ENCODE measurements around the gene TSC1.

TSC1 gene

DNA sequence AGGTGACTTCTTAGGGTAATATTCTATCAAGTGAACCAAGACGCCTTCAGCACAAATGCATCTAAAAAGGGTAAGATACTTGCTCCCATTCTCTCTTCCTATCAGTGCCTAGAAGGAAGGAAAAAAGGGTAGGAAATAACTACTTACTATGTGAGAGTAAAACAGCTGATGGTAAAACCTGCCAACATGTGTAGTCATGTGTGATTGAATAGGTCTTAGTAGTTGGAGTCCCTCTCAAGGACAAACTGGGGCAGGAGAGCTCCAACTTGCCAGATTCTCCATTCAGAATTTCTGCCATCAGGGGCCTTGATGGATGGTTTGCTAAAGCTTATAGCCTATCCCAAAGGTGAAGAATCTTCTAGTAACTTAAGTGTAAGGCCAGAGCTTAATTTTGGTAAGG, 5.2 kb downstream of the TSC1 start:
- Mint-ChIP-seq H3K4me1 (ENCODE audit: low read depth in 2 of 2) (peaks cover 12 to 22% of the 10 kb centered on the region in 2 donors), H3K4me3 (no peak overlapping the region), H3K9me3 (no peaks in the 10 kb centered on the region), H3K27ac (no peak overlapping the region), H3K36me3 (ENCODE audit: insufficient read depth) (peaks cover under 1% of the 10 kb centered on the region), H3K27me3 (no peaks in the 10 kb centered on the region)
- ATAC-seq (replicated peaks) (no peak), DNase-seq (no peak)

DNA sequence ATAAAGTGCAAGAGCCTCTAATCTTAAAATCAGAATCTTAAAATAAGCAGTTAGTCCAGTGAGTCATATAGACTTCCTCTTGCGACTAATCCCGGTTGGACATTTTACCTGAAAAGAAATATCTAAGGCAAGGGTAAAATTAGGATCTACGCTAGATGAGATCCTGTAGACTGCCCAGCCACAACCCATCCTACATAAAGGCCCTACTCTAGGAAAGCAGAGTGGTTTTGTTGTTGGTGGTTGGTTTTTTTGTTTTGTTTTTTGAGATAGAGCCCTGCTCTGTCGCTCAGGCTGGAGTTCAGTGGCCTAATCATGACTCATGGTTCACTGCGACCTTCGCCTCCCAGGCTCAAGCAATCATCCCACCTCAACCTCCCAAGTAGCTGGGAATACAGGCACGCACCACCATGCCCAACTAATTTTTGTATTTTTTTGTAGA, 6.9 kb downstream of the TSC1 start:
- Mint-ChIP-seq H3K27ac (no peak overlapping the region), H3K27me3 (no peaks in the 10 kb centered on the region)
- no peak for ATAC-seq (replicated peaks)

DNA sequence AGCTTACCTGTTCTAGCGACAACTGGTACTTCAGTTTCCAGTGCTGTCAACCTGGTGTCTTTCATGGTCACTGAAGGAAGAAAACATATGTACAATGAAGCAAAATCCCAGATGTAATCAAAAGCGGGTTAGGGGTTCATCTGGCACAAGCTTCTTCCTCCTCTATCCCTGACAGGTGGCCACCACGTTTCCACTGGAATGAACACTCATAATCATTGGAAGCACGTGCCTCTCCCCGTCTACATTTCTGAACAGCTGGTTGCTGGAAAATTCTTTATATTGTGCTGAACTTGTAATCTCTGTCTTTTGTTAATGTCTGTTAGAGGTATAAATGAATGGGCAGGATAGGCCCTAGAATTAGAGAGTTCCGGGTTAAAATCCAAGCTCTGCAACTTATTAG, 9.4 kb downstream of the TSC1 start:
- DNase-seq (no peak), ATAC-seq (replicated peaks) (no peak)
- H3K9me3 Mint-ChIP-seq: no peaks in the 10 kb centered on the region
- H3K36me3 Mint-ChIP-seq (ENCODE audit: insufficient read depth): peaks cover 4% of the 10 kb centered on the region
- H3K4me3 Mint-ChIP-seq: no peak overlapping the region
- no peaks in the 10 kb centered on the region for H3K27me3 Mint-ChIP-seq
- no peak overlapping the region for H3K27ac Mint-ChIP-seq
- peaks cover 12 to 19% of the 10 kb centered on the region in 2 donors for H3K4me1 Mint-ChIP-seq (ENCODE audit: low read depth in 2 of 2)

More for the DNA sequence above, 6.9 kb downstream of the TSC1 start:
- Mint-ChIP-seq H3K4me1 (ENCODE audit: low read depth in 2 of 2) (peaks cover 8 to 16% of the 10 kb centered on the region in 2 donors), H3K9me3 (no peaks in the 10 kb centered on the region), H3K4me3 (no peak overlapping the region), H3K36me3 (ENCODE audit: insufficient read depth) (no peaks in the 10 kb centered on the region)
- DNase-seq: no peak

DNA sequence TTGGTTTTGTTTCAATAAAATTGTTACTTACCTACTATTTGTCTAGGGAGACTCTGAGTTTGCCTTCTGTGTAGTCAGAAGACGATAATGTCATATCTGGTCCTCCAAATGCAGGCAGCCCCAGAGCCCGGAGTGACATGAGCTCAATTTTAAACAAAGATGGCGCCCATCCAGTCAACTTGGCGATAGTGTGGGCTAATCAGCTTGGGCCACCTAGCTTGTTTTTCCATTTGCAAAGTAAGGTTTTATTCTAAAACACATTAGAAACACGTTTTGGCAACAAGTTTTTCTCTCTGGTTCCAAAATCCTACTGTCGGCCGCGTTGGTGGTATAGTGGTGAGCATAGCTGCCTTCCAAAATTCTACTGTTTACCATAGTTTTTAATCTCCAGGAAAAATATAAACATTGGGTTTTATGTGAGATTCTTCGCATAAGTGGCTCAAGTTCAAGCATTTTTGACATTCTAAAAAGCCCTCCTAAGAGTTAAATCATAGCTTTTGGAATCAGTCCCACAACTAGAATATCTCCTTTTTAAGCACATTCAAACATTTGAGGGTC, 13.2 kb downstream of the TSC1 start:
- Mint-ChIP-seq H3K36me3 (ENCODE audit: insufficient read depth) (peaks cover 28% of the 10 kb centered on the region), H3K27me3 (no peaks in the 10 kb centered on the region), H3K27ac (no peak overlapping the region), H3K9me3 (no peaks in the 10 kb centered on the region), H3K4me1 (ENCODE audit: low read depth in 2 of 2) (peaks cover 11 to 12% of the 10 kb centered on the region in 2 donors), H3K4me3 (no peak overlapping the region)
- DNase-seq (no peak), ATAC-seq (replicated peaks) (no peak)

DNA sequence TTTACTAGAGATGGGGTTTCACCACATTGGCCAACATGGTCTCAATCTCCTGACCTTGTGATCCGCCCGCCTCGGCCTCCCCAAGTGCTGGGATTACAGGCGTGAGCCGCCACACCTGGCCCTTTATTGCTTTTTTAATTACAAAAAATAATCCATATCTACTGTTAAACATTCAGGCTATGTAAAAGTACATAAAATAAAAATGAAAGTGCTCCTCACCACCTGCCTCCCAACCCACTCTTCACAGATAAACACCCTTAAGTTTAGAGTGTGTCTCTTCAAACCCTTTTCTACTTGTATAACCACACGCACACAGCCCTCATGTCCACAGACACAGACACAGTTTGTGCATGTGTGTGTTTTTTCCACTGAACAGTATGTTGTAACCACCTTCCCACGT, 16.7 kb downstream of the TSC1 start:
- peaks cover 5 to 6% of the 10 kb centered on the region in 2 donors for H3K4me1 Mint-ChIP-seq (ENCODE audit: low read depth in 2 of 2)
- no peak for DNase-seq
- no peak overlapping the region for H3K27ac Mint-ChIP-seq
- peaks cover 34% of the 10 kb centered on the region for H3K36me3 Mint-ChIP-seq (ENCODE audit: insufficient read depth)
- H3K4me3 Mint-ChIP-seq: no peak overlapping the region
- H3K27me3 Mint-ChIP-seq: no peaks in the 10 kb centered on the region
- no peak for ATAC-seq (replicated peaks)
- no peaks in the 10 kb centered on the region for H3K9me3 Mint-ChIP-seq

DNA sequence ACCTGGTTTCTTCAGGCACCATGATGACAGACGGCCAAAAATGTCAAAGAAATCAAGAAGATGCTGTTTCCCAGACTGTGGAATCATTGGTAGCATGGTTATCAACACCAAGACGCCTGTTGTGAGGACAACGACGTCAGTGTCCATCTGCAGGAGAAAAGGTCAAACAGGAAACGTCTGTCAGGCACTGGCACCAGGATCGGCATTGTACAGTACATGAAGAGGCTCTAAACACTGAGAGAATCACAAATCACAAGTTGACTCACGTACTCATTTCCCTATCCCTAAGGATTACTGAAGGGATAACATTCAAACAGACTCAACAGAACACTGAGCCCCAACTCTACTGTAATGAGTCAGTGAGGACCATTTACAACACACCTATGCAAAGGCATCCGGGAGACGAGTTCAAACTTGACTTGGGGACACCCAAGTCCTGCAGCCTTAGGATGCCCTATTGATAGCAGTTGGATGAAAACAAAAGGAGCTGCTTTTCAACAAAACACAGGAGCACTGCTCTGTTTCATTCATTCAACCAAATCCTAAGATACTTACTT, 21.0 kb downstream of the TSC1 start:
- Mint-ChIP-seq H3K27ac (no peak overlapping the region), H3K4me1 (ENCODE audit: low read depth in 2 of 2) (no peaks in the 10 kb centered on the region), H3K4me3 (no peak overlapping the region), H3K36me3 (ENCODE audit: insufficient read depth) (peaks cover 47% of the 10 kb centered on the region), H3K27me3 (no peaks in the 10 kb centered on the region), H3K9me3 (no peaks in the 10 kb centered on the region)
- DNase-seq (no peak), ATAC-seq (replicated peaks) (no peak)

DNA sequence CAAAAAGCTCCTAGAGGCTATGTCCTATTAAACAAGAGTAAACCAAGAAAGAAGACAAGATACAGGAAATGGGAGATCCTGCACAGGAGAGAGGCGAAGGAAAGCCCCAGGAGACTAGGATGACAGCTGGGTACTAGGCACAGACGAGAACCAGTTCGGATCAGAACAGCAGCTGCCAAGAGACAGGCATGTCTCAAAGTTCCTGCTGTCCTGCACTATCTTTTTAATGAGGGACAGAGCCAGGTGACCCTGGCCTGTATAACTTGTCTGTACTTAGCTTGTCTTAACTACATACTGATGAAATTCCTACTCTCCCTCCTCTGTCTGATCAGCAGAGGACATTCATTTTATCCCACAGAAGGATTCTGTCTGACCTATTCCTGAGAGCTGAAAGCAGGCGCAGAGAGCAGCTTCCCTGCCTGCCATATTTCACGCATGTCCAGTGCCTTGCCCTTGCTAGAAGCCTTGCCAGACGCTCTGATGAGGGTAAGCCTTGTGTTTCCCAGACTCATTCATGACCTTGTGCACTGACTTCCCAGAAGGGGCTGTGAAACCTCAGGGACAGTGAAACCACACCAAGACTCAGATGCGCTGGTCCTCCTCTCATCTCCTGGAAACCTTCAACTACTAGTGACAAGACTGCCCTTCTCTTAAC, 24.7 kb downstream of the TSC1 start:
- Mint-ChIP-seq H3K27ac (peak overlapping the region in 1 of 2 donors; percentile 11), H3K4me1 (ENCODE audit: low read depth in 2 of 2) (no peaks in the 10 kb centered on the region), H3K36me3 (ENCODE audit: insufficient read depth) (peaks cover 50% of the 10 kb centered on the region), H3K9me3 (no peaks in the 10 kb centered on the region), H3K27me3 (no peaks in the 10 kb centered on the region), H3K4me3 (no peak overlapping the region)
- DNase-seq (no peak), ATAC-seq (replicated peaks) (no peak)

DNA sequence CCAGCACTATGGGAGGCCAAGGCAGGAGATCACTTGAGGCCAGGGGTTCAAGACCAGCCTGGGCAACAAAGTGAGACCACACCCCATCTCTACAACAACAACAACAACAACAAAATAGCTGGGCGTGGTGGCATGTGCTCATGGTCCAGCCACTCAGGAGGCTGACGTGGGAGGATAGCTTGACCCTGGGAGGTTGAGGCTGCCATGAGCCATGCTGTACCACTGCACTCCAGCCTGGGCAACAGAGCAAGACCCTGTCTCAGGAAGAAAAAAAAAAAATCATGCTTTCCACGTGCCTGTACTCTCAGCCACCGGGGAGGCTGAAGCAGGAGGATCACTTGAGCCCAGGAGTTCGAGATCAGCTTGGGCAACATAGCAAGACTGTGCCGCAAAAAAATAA, 29.5 kb downstream of the TSC1 start:
- no peak for DNase-seq
- no peaks in the 10 kb centered on the region for H3K9me3 Mint-ChIP-seq
- no peaks in the 10 kb centered on the region for H3K27me3 Mint-ChIP-seq
- H3K4me1 Mint-ChIP-seq (ENCODE audit: low read depth in 2 of 2): peaks cover 0 to 2% of the 10 kb centered on the region in 2 donors
- peaks cover 54% of the 10 kb centered on the region for H3K36me3 Mint-ChIP-seq (ENCODE audit: insufficient read depth)
- ATAC-seq (replicated peaks): no peak
- H3K4me3 Mint-ChIP-seq: no peak overlapping the region
- H3K27ac Mint-ChIP-seq: no peak overlapping the region

DNA sequence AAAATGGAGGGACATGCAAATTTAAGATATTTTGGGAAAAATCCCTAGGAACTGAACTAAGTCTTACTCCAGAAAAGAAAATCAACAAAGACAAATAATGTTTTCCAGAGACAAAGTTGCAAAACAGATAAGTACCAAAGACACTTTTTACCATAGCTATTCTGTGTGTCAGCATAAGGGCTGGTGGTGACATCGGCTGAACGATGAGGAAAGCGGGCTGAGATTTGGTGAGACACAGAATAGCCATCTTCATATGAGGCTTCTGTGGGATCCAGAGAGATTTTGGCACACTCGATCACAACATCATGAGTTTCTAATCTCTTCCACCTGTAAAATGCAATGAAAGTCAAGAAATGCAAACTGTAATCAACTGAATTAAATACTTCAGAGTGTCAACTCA, 32.3 kb downstream of the TSC1 start:
- Mint-ChIP-seq H3K9me3 (no peaks in the 10 kb centered on the region), H3K36me3 (ENCODE audit: insufficient read depth) (peaks cover 54% of the 10 kb centered on the region)

DNA sequence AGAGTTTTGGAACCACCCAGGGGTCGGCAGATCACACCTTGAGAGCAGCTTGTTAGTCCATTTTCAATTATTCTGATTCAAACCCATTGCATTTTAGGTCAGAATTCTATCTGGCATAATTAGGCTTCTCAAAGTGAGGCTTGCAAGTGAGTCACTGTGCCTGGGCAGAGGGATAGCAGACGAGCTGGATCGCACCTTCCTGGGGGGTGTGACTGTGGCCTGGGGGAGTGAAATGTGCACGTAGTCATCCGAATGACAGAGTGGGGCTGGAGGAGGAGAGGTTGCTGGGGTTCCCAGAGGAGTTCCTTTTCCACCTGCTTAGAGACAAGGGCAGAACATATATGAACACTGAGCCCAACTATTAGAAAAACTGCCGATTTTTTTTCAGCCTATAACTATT, 34.0 kb downstream of the TSC1 start:
- no peak for ATAC-seq (replicated peaks)
- Mint-ChIP-seq H3K4me3 (no peak overlapping the region), H3K36me3 (ENCODE audit: insufficient read depth) (peaks cover 55% of the 10 kb centered on the region), H3K4me1 (ENCODE audit: low read depth in 2 of 2) (peaks cover 10 to 12% of the 10 kb centered on the region in 2 donors), H3K9me3 (no peaks in the 10 kb centered on the region), H3K27ac (no peak overlapping the region), H3K27me3 (no peaks in the 10 kb centered on the region)
- no peak for DNase-seq

More for the DNA sequence above, 32.3 kb downstream of the TSC1 start:
- ATAC-seq (replicated peaks) (no peak), DNase-seq (no peak)
- no peaks in the 10 kb centered on the region for H3K27me3 Mint-ChIP-seq
- H3K27ac Mint-ChIP-seq: no peak overlapping the region
- no peak overlapping the region for H3K4me3 Mint-ChIP-seq
- H3K4me1 Mint-ChIP-seq (ENCODE audit: low read depth in 2 of 2): peaks cover 10 to 12% of the 10 kb centered on the region in 2 donors

DNA sequence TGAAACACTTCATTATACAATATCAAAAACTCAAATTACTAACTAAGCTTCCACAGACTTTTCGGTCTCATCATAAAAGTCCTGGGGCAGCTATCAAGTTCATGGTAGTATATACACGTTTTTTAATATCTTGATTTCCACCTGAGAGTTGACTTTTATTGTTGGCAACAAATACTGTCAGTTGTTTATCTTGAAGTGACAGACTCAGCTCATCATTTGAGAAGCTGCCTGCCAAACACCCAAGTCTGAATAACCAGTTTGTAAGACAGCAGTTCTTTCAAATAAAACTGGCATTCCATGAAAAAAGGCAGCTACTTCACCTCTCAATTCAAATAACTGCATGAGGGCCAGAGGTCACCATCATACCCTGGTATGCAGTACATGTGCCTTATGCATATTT, 35.1 kb downstream of the TSC1 start:
- Mint-ChIP-seq H3K4me1 (ENCODE audit: low read depth in 2 of 2) (peaks cover 10 to 12% of the 10 kb centered on the region in 2 donors), H3K36me3 (ENCODE audit: insufficient read depth) (peaks cover 53% of the 10 kb centered on the region), H3K27me3 (no peaks in the 10 kb centered on the region), H3K4me3 (no peak overlapping the region), H3K9me3 (no peaks in the 10 kb centered on the region), H3K27ac (peak overlapping the region; percentile 64 to 86)
- DNase-seq (no peak), ATAC-seq (replicated peaks) (no peak)

DNA sequence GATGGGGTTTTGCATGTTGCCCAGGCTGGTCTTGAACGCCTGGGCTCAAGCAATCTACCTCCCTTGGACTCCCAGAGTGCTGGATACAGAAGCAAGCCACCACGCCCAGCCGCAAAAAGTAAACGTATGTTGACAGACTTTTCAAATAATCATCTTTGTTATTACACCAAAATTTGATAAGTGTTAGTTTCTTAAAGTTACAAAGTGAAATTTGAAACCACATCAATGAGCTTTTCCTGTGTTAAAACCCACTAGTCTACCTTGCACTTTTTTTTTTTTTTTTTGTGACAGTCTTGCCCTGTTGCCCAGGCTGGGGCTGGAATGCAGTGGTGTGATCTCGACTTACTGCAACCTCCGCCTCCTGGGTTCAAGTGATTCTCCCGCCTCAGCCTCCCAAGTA, 35.8 kb downstream of the TSC1 start:
- peak; percentile 45 to 54 (median 47) for DNase-seq
- Mint-ChIP-seq H3K4me3 (peak overlapping the region; percentile 65 to 70), H3K27me3 (no peaks in the 10 kb centered on the region), H3K36me3 (ENCODE audit: insufficient read depth) (peaks cover 48% of the 10 kb centered on the region), H3K4me1 (ENCODE audit: low read depth in 2 of 2) (peaks cover 10 to 12% of the 10 kb centered on the region in 2 donors), H3K9me3 (no peaks in the 10 kb centered on the region), H3K27ac (peak overlapping the region; percentile 64 to 86)
- peak; percentile 97 for ATAC-seq (replicated peaks)

DNA sequence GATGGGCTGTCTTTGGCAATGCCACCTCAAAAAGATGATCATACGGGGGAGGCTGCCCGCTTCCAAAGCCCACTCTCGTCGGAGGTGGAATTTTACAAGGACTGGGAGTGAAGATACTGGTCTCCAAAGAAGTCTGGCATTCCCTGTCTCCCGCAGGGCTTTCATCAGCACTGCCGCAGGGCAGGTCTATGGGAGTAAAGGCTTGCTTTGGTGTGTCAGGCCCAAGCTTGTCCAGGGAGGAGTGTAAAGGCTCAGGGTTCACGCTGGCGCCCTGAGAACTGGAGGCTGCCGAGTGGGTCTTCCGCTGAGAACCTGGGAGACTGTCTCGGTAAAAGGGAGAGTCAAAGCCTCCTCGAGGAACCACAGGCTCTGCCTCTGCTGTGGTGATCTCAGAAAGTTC, 38.7 kb downstream of the TSC1 start:
- ATAC-seq (replicated peaks): no peak

More for the DNA sequence above, 38.7 kb downstream of the TSC1 start:
- H3K9me3 Mint-ChIP-seq: no peaks in the 10 kb centered on the region
- peak overlapping the region in 1 of 2 donors; percentile 49 for H3K27ac Mint-ChIP-seq
- H3K27me3 Mint-ChIP-seq: no peaks in the 10 kb centered on the region
- H3K4me3 Mint-ChIP-seq: no peak overlapping the region
- DNase-seq: no peak
- peaks cover 14 to 17% of the 10 kb centered on the region in 2 donors for H3K4me1 Mint-ChIP-seq (ENCODE audit: low read depth in 2 of 2)
- H3K36me3 Mint-ChIP-seq (ENCODE audit: insufficient read depth): peaks cover 37% of the 10 kb centered on the region

All from effector memory CD8-positive, alpha-beta T cell (primary cell).